GM06990 (cell line): ENCODE results near the gene TPPP.

Source experiments
- DNase-seq: peaks from one replicate; pipeline ENCODE4 v3.0.0-alpha.2; 2011; ENCODE audit not compliant: insufficient read length; ENCODE audit errors: extremely low read depth
- H3K27me3 ChIP-seq: replicated peaks from 2 replicates; pipeline ENCODE4 v1.6.0; 2011; ENCODE audit warnings: low read length; ENCODE audit not compliant: control insufficient read depth, insufficient read depth
- H3K36me3 ChIP-seq: 2 replicates; pipeline ENCODE4 v1.5.1; 2011; ENCODE audit warnings: low read length; ENCODE audit not compliant: control insufficient read depth, insufficient read depth
- H3K4me3 ChIP-seq: replicated peaks from 2 replicates; pipeline ENCODE4 v1.5.1; 2011; ENCODE audit warnings: low read depth, mild to moderate bottlenecking, control low read depth, low read length
- CTCF ChIP-seq: IDR thresholded peaks from 2 replicates; pipeline ENCODE4 v1.5.1; 2011; ENCODE audit warnings: low read length, control low read depth, mild to moderate bottlenecking, inconsistent platforms; ENCODE audit not compliant: insufficient read depth, poor library complexity, severe bottlenecking

Gene TPPP

GRCh38 chr5:641331-641765, 51.8 kb downstream of the TPPP start:
- no peak for DNase-seq
- no peaks in the 10 kb centered on the region for H3K27me3 ChIP-seq
- TF ChIP-seq CTCF: no peak
- no peak overlapping the region for H3K4me3 ChIP-seq
- H3K36me3 ChIP-seq: peaks cover 22% of the 10 kb centered on the region

- Histone ChIP-seq H3K4me3 (no peak overlapping the region), H3K36me3 (peaks cover 21% of the 10 kb centered on the region), H3K27me3 (no peaks in the 10 kb centered on the region)
- no peak for TF ChIP-seq CTCF
- DNase-seq: no peak
Observed at GRCh38 chr5:640461-641330, 52.5 kb downstream of the TPPP start.

GRCh38 chr5:639584-640213, 53.5 kb downstream of the TPPP start:
- peaks cover 26% of the 10 kb centered on the region for H3K36me3 ChIP-seq

GRCh38 chr5:639253-639530, 54.0 kb downstream of the TPPP start:
- H3K27me3 ChIP-seq: no peaks in the 10 kb centered on the region

More at GRCh38 chr5:639584-640213, 53.5 kb downstream of the TPPP start:
- TF ChIP-seq CTCF: no peak
- no peak overlapping the region for H3K4me3 ChIP-seq
- H3K27me3 ChIP-seq: no peaks in the 10 kb centered on the region
- DNase-seq: no peak

GRCh38 chr5:638501-639252, 54.5 kb downstream of the TPPP start:
- H3K36me3 ChIP-seq: peaks cover 28% of the 10 kb centered on the region
- TF ChIP-seq CTCF: no peak

More at GRCh38 chr5:639253-639530, 54.0 kb downstream of the TPPP start:
- Histone ChIP-seq H3K4me3 (no peak overlapping the region), H3K36me3 (peaks cover 27% of the 10 kb centered on the region)
- no peak for DNase-seq
- TF ChIP-seq CTCF: no peak

More at GRCh38 chr5:638501-639252, 54.5 kb downstream of the TPPP start:
- H3K27me3 ChIP-seq: no peaks in the 10 kb centered on the region
- H3K4me3 ChIP-seq: no peak overlapping the region
- no peak for DNase-seq
